HT-29 (cell line): ENCODE data around the gene FDXR. TPM values are rescaled to one million over a fixed set of nuclear protein-coding genes. Genes with fewer than 3 reads are reported as not detected.

Experiments
- DNase-seq: peaks from one replicate; pipeline ENCODE4 v3.0.0-alpha.2; 2015; ENCODE audit warnings: low spot score
- total RNA-seq: library from RNA; depleted of rRNA; stranded (reverse); fragments of >200 nt; shearing (Covaris generic); gene quantifications from 2 replicates; pipeline ENCODE4 v1.2.3, GENCODE V29; 2014

FDXR gene
- total RNA-seq, 1 experiment from 2014 or later: 32.2 TPM

DNA sequence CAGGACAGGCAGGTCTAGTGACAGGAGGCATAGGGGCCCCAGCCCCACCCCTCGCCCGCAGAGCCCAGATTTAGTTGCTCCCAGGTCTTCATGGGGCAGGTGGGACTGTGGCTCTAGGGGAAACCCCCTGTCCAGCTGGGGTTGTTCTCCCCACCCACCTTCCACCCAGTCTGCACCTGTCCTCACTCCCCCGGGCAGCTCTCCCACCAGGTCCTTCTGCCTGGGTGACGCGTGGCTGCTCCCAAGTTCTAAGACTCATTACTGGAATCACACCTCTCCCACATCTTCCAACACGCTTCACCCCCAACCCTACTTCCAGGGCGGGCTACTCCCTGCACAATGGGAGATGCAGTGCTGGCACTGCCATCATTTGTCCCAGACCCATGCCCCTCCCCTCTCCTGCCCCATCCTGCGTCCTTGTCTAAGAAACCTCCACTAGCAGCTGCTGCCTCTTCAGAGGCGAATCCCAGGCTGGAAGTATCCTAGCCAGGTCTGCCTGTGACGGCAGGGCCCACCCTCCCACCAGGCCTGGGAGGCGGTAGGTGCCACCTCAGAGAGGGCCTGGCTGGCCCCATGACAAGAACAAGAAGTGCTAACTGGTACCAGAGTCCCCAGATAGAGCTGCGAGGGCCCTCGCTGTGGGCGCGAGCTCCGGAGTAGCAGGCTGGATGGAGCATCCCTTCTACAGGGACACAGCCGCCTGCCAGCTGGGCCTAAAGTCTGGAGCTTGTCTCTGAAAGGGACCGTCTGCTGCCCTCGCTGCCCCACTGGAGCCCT lies 35.9 kb downstream of the FDXR start:
- no peak for DNase-seq

DNA sequence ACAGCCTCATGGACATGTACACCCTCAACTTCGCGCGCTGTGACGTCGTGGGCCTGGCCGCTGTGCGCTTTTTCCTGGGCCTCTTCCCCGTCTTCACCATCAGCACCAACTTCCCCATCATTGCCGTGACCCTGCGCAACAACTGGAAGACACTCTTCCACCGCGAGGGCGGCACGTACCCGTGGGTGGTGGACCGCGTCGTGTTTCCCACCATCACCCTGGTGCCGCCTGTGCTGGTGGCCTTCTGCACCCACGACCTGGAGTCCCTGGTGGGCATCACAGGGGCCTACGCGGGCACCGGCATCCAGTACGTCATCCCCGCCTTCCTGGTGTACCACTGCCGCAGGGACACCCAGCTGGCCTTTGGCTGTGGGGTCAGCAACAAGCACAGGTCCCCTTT lies 36.6 kb downstream of the FDXR start:
- DNase-seq: no peak

DNA sequence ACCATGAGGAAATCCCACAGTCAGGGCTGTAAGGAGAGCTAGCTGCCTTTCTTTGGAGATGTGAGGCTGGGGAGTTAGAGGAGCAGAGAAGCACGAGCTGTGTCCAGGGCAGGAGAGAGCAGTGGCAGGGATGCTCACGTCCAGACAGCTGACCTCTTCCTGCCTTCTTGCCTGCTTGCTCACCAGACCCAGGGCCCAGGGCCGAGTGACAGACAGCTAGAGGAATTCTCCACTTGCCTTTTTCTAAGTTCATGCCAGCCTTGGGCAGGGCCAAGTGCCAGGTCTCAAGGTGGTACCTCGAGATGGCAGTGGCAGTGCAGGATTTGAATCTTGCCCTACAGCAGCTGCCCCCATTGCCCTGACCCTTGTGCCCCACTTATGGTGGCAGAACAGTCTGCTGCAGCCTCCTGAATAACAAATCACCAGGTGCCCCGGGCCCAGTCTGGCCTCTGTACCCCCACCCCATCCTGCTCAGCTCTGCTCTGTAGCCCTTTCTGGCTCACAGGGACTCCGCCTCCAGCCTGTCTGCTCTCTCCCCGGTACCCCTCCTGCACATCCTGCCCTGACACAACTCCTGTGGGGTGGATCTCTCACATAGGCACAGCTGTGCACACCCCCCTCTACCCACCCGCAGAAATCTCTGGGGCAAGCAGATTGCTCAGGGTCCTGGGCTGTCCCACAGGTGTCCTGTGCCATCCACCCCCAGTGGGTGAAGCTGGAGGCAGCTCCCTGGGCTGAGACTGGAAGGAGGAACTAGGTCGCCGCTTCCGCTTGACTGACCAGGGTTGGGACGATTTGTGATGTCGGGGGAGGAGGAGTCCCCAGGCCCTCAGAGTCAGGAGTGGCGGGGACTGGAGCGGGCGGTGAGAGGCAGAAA lies 39.1 kb downstream of the FDXR start:
- DNase-seq: no peak

DNA sequence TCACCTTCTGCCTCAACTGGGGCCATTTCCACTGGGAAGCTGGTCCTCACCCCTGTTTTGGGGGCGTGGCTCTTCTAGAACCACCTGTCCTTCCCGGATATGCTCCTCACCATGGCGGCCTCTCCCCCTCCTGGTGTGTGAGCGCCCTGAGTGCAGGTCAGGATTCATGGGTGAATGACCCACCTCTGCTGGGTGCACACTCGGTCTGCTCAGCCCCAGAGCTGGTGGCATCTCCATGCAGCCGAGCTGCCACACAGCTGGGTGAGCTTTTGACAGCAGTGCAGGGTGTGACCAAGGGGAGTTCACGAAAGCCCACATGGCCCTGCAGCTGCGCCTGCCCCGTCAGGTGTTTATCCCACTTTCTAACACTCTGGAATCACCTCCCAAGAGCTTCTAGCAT lies 40.4 kb downstream of the FDXR start:
- DNase-seq: no peak

DNA sequence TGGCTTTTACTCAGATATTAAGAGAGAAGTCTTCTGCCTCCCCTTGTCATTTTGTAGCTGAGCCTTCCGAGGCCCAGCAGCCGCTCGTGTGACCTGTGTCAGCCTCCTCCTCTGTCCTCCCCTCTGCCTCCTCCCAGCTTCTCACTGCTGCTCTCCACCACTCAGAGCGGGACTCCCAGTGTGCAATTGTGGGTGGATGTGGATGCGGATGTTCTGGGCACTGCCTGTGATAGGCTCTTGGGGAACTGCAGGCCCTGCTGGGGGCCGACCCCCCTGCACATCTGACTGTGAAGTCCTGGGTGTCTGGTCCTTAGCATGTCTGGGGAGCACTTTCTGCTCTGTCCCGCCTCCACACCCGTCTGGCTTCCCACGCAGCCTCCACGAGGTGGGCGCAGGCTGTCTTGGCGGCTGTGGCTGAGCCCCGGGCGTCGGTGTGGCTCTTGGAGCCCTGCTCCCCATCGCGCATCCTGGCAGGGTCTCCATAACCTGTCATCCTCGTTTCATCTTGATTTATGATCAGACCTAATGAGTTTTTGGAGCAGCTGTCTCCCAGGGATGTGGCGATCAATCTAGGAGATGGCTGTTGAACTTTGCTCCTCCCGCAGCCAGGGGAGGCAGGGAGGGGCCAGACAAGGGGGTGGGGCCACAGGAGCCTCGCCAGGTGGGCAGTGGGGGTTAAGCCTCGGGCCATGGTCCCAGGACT lies 41.2 kb downstream of the FDXR start:
- DNase-seq: no peak

DNA sequence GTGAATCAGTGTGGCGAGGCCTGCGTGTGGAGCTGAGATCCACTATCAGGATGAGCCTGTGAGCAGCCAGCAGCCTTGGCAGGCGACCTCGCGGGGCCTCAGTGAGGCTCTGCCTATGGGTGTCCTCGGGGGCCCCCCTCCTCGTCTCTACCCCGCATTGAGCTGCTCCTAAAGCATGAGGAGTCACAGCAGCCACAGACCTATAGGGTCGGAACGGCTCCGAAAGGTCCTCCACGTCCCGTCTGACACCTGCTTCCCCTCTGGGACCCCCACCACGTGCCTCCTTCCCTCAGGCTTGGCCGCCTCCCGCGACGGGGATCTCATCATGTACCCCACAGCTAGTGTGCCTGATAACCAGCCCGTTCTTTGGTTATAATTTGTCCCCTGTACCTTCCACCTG lies 41.9 kb downstream of the FDXR start:
- no peak for DNase-seq

DNA sequence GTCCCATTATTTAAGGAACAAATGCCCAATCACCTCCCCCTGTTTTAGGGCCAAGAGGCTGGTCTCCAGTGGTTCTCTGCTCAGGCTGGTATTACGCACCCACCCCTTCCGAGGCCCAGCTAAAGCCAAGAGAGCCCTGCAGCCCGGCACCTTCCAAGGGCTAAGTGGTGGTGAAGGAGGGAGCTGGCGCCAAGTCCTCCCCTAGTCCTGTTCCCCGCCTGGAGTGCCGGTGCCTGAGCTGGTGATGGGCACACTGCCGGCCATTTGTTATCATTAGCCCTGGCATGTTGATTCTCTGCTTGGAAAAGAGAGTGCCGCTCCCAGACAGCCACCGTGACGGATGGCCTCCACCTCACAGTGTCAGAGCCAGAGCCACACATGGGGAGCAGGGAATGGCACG lies 45.0 kb downstream of the FDXR start:
- DNase-seq: no peak

DNA sequence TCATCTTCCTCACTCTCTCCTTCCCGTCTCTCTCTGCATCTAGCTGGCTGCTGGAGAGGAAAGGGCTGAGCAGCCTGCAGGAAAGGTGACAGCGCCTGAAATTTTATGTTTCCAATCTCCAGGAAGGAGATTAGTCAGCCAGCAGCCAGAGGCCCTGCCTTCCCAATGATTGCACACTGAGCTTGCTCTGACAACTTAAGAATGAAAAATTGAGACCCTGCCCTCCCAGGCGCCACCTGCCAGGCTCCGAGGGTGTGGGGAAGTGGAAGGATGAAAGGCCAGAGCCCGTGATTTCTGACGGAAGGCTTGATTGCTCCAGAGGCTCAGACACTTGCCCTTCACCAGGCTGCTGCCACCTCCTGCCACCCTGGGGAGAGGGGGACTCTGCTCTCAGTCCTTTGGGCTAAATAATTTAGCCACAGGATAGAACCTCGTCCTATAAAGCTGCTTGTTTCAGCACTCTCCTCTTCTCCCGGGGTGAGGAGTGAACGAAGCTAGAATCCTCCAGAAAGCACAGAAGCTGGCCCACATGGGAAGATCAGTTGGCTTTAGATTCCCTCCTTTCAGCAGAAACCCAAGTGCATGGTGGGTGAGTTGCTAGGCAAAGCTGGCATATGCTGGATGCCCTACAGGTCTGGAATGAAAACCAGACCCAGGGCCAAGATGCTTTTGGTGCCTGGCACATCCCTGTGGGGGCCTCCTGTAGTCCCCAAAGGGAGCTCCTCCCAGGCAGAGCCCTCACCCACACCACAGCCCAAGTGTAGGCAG lies 46.7 kb downstream of the FDXR start:
- DNase-seq: no peak

DNA sequence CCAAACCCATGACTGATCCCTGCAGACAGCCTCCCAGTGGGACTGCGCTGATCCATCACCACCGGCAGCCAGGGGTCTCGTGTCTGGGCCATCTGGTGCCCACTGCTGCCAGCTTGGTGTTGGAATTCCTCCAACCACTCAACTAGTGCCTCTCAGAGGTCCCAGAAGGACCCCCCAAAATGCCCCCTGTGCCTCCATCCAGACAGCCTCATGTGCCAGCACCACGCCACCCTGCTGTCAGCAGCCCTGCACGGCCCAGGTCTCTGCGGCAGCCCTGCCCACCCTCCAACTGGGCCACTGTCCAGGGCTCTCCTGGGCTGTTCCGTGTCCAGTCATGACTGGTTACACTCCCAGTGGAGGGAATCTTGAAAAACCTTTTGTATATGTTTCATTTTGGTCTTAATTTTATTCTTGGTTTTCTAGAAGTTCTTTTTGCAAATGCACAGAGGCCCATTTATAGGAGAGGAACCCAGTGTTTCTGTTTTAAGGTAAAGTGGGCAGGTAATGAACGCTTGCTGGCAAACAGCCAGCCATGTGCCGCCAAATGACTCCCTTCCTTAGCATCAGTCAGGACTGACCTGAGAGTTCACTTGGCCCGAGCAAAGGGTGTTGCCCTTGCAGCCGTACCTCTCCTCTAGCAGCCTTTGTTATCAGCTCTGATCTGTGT lies 47.7 kb downstream of the FDXR start:
- no peak for DNase-seq

DNA sequence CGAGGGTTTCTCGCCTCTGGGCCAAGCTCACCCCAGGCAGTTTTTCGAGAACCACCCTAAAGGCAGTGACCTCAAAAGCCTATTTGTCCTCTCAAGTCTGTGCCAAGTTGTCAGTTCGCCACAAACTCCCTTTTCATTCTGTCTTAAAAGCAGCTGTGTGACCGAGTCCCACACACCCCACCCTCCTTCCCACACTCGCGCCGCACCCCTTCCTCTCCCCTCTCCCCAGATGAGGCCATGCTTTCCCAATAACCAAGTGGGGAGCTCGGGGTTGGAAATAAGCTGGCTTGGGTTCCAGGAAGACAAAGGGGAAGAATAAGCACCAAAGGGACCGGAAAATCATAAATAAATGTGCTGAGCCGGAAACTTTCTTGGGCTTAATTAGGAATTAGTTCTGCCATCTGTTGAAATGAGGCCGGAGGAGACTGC lies 49.8 kb downstream of the FDXR start:
- no peak for DNase-seq

DNA sequence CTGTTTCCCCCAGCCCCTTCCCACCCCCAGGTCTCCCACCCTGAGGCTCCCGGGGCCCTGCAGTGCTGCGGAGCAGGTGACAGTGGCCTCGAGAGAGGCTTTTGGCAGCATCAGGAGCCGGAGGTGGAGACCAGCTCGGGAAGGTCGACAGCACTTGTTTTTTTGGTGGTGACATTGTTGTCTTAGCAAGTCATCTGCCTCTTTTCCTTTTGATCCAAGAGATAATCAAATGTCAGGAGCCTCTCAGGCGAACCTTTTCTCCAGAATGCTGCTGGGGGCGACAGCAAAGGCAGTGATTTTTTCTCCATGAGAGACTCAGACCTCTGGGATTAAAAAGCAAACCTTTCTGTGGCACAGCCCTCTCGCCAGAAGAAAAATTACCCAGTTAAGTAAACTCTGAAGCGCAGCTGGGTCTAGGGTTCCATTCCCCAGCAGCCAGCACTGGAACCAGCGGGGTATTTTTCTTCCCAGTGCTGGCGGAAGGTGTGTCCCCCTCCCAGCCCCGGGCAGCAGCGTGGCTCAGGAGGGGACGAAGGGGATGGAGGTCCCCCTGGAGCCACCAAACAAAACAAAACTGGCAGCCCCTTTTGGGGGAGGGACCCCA lies 50.4 kb downstream of the FDXR start:
- no peak for DNase-seq

DNA sequence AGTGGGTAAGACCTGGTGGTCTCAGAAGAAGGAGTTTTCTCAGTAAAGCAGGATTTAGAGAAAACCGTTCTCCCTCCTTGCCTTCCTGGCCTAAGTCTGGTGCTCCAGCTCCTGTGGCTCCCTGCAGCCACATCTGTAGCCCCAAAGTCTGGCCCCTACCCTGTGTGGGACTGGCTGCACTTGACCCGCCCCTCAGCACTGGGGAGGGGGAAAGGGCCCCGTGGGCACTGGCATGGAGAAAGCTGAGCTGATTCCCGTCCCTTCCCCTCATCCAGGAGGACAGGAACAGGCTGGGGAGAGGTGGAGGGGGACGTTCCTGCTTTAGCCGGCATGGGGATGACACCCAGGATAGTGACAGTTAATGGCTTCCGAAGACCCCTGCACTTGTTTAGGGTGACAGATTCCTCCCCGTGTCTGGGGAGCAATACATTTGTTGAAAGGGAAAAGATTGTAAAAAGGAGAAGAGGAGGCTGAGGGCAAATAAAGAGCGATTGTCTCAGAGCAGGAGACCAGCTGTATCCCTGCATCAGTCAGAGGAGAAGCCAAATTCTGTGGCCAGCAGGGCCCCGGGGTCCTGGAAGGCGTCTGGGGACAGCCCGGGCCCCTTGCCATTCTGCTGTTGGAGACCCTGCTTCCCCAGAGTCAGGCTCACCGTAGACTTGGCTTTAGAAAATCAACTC lies 51.0 kb downstream of the FDXR start:
- no peak for DNase-seq

DNA sequence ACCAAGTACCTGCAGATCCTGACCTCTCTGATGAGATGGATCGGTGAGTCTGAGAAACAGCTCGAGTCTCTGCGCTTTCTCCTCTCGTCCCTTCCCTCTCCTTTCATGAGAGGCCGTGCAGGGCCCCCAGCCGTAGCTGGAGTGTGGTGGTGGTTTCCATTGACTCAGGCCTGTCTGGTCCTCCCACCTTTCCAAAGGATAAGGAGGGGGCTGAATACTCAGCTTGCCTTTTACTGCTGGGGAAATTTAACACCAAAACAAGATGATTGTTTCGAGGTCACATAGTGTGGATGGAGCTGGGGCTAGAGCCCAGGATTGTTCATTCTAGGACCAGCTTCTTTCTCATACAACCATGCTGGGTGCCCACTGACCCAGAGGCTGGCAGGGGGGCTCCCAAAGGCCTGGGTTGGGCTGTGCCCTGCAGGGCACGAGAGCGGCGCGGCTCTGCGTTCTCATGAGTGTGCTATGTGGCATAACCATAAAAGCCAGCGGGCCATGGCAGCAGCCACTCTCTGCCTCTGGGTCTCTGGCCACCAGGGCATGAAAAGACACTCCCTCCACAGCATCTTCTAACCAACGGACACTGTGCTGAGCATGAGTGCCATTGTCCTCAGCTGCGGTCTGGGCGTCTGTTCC lies 52.9 kb downstream of the FDXR start:
- DNase-seq: no peak

DNA sequence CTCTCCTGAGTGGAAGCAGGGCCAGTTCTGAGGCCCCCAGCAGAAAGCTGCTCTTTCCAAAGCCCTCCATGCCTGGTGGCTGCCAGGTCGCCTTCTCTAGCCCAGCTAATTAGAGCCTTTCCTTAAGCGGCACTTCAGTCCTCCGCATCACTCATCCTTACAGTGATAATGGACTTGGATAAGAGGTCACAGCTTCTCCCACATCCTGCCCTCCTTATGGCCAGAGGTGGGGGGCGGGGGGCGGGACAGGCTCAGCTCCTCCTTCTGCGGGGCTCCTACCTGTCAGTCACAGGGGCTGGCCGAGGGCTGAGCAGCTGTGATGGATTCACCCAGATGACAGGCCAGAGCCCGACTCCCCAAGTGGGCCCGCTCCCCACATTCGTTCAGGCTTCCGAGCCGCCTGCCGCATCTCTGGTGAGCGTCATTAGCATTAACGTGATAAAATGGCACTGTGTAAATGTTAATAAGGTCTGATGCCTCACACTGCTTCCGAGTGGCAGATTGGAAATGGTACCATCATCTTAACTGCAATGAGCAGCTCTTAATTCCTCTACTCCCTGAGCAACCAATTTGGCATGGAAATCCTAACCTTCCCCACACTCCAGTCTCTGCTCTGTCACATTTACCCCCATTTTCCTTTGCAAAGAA lies 54.4 kb downstream of the FDXR start:
- DNase-seq: no peak

DNA sequence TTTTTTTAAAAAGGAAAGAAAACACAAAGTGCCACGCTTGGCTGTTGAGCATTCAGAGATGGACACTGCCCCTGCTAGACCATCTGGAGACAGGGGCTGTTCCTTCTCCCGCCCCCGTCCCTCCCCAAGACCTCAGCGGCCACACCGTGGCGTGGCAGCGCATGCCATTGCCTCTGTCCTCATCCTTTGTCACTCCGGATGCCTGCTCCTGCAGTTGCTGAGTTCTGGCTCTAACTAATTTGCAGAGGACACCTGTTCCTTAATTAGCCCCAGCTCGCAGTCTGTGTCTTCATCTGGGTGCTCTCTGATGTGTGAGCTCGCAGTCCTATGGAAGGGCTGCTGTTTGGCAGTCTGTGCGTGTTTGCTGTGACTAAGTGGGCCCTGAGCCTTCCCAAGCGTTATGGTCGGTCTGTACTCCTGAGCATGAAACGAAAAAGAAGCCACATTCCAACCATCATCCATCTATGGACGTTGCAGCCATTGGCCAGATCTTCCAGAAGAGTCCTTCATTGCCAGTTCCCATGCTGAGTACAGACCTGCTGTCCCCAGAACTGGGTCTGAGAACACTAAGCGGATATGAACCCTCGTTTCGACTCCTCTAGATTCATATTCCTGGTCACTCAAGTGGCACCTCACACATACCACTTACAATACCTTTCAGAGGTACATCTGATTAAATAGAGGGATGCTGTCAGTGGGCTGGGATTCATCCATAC lies 55.7 kb downstream of the FDXR start:
- DNase-seq: no peak

DNA sequence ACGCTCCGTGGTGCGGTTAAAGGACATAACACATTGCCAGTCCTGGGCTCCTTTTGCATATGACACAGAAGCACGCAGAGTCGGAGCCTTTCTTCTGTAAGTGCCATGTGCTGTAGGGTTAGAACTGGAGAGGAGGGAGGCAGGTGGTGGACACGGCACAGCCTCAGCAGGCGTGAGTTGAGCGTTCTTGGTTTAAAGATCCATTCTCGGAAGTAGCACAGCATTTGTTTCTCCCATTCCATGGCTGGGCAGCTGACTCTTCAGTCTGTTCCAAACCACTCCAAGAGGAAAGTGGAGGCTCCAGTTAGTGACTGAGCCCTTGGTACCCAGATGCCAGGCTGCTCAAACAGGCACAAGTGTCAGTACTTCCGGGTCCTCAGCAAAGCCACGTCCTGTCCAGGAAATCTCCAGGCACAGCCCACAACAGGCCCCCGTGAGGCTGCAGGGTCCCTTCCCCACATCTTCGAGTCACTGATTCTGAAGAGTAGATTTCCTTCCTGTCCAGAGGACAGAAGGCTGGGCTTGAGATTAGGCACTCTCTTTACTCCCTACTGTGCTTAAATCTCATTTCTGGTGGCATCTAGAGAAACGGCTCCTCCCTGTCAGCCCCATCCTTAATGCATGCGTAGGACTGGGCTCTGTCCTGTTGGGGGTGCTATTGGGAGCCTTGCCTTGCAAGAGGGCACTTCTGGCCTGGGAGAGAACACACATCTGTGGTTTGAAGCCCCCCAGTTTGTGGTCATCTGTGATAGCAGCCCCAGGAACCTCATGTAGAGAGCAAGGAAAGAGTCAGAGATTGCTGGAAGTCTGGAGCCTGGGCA lies 57.0 kb downstream of the FDXR start:
- DNase-seq: no peak

DNA sequence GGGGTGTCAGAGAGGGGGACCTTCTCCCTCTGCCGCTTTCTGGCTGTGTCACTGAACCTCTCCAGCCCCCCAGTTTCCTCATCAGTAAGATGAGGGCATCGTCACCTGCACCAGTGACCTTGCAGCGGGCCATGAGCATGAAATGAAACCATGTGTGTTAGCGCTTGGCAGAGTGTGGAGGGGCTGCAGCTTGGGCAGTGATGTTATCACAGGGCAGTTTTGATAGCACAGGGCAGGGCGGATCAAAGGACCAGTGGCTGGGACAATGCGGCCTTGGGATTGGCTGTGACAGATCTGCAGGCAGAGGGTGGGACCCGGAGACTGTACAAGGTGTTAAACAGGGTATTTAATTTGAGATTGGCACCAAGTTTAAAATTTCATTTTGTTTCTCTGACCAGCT lies 57.7 kb downstream of the FDXR start:
- no peak for DNase-seq
